Erythroblast (primary cell): ENCODE results near the gene AGAP1.

Experiments used
- GATA1 ChIP-seq: IDR thresholded peaks from 2 replicates; pipeline ENCODE4 v1.6.1; 2011; ENCODE audit warnings: low read depth, mild to moderate bottlenecking, control low read depth, low read length, moderate library complexity
- POLR2A ChIP-seq: IDR thresholded peaks from 2 replicates; pipeline ENCODE4 v1.6.1; 2011; ENCODE audit warnings: mild to moderate bottlenecking, low read length

DNA sequence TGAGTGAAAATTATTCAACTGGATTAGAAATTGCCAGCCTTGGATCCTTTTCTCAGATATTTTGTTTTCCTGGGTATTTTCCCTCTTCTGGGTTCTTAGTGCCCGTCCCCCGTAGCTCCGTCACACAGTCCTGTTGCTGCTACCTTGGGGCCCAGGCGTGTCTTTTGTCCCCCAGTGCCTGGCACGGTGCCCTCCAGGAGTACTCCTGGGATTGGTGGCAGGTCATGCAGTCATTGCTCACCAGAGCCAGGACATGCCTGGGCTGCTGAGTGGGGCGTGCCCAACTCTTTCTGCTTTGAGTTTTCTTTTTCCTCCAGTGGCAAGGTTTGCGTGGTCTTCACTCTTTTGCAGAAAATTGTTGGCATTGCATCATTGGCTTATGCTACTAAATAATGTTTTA is 275.2 kb downstream of the AGAP1 start:
- TF ChIP-seq POLR2A (no peak), GATA1 (no peak)
